22Rv1 (cell line): ENCODE measurements around the gene DENND5A.

Experiments
- ZFX ChIP-seq: fragments of 450-650 bp; IDR thresholded peaks from 2 replicates; pipeline ENCODE4 v1.6.1; 2017; ENCODE audit warnings: antibody characterized with exemption, borderline replicate concordance
- TF ChIP-seq, protein P1 (sequence below): fragments of 450-650 bp; IDR thresholded peaks from 2 replicates; pipeline ENCODE4 v1.5.1; 2017; ENCODE audit warnings: mild to moderate bottlenecking

DNA sequence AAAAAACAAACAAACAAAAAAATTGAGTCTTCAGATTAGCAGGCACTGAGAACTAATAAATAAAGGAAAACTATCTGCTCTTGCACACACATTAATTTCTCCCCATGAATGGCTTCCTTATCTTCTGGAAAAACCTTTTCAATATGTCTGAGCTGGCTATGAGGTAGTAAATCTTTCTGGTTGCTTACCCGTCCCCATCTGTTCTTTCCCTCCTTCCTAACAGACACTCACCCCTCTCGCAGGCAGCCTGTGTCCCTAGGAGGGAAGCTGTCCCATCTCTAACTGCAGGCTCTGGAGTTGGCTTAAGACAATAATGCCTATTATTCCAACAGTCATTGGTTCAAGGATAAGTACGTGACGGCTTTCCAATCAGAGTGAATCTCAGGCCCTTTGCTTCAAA, 165.5 kb downstream of the DENND5A start:
- TF ChIP-seq, protein P1, sequence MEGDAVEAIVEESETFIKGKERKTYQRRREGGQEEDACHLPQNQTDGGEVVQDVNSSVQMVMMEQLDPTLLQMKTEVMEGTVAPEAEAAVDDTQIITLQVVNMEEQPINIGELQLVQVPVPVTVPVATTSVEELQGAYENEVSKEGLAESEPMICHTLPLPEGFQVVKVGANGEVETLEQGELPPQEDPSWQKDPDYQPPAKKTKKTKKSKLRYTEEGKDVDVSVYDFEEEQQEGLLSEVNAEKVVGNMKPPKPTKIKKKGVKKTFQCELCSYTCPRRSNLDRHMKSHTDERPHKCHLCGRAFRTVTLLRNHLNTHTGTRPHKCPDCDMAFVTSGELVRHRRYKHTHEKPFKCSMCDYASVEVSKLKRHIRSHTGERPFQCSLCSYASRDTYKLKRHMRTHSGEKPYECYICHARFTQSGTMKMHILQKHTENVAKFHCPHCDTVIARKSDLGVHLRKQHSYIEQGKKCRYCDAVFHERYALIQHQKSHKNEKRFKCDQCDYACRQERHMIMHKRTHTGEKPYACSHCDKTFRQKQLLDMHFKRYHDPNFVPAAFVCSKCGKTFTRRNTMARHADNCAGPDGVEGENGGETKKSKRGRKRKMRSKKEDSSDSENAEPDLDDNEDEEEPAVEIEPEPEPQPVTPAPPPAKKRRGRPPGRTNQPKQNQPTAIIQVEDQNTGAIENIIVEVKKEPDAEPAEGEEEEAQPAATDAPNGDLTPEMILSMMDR: no peak
- TF ChIP-seq ZFX: no peak
